ENCODE data around the gene SEMA5B.

SEMA5B gene

DNA sequence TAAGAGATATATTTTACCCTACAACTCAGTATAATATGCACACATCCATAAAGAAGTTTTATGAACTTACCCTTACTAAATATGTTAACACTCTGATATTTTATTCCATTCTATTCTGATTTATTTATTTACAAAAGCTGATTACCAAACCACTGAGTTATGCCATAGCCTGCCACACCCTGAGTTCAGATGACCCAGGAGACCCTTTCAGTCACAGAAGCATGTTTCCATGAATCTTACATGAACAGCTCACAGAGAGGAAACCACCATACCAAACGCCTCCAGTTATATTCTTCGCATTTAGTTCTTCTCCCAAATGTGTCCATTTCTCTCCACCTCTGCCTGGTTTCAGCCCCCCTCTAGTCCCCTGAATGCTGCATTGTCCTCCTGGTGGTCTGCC is 103.5 kb downstream of the SEMA5B start:
- no peak for DNase-seq

DNA sequence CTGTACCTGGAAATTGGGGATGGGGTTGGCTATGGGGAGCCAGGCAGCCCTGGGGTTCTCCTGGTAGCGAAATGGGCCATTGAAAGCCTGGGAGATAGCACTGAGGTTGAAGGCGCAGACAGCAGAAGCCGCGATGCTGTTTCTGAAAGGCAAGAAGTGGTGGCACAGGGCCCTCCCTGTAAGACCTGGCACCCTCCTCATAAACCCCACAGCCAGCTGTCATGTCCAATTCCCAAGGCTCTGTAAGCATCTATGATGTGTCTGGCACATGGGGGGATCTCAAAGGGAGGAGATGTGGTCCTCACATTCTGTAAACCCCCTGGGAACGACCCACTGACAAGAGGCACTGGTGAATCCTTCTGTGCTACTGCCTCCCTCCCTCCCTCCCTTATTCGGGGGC is 104.0 kb downstream of the SEMA5B start:
- no peak for DNase-seq

DNA sequence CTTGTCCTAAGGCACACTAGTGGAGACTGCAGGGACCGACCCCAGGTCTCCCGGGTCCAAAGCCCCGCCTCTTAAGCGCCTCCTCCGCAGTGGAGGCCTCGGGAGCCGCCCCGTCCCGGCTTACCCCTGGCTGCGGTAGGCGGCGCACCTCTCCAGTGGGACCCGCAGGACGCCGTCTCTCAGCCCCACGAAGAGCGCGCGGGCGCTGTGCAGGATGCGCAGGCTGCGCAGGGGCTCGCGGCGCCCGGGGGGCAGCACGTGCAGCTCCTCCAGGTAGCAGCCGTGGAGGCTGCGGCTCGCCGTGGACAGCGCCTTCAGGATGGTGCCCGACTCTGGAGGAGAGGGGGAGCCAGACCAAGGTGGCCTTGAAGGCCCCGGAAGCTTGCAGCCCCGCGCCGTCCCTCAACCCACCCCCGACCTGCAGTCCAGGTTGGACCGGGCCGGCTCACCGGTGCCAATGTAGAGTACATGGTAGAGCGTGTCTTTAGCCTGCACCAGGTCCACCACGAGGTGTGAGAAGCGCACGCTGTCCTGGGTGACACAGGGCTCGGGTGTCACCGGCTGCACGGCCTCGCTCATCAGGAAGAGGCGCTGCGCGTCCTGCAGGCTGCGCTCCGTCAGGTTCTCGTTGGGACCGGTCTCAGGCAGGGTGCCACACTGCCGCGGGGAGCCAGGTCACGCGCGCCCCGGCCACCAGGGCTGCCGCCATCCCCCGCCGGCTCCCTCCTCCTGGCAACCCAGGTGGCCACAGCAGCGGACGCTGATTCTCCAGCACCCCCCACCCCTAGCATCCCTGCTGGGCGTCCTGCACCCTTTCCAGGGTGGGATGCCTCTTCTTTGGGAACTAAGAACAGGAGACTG is 105.5 kb downstream of the SEMA5B start:
- no peak for DNase-seq

DNA sequence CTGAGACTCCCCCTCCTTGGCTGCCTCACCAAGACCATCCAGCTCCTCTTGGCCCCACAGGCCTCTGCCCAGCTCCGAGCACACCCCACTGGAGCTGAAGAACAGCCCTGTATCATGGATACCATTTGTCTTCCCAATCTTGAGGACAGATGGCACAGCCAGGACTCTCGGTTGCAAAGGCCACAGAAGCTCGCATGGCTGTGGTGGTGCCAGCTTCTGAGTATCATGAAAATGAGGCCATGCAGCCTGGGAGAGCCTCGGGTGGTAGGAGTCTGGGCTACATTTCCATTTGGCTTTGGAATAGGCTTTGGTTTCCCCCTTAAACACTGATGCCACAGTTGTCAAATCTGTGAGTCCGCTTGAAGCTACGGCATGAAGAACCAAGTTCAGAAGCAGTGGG is 106.6 kb downstream of the SEMA5B start:
- DNase-seq, result no peak

DNA sequence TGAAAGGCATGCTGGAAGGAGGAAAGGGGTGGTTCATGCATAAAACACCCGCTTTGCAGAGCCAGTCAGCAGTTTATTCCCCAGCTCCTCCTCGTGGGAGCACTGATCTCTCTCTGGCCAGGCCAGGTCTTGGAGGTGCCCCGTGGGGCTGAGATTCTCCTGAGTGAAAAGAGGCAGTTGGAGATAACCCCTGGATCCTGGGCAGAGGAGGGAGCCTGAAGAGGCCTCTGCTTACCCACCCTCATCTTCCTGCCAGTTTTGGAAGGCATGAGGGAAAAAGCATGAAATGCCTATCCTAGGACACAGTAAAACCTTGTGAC is 108.3 kb downstream of the SEMA5B start:
- no peak for DNase-seq

DNA sequence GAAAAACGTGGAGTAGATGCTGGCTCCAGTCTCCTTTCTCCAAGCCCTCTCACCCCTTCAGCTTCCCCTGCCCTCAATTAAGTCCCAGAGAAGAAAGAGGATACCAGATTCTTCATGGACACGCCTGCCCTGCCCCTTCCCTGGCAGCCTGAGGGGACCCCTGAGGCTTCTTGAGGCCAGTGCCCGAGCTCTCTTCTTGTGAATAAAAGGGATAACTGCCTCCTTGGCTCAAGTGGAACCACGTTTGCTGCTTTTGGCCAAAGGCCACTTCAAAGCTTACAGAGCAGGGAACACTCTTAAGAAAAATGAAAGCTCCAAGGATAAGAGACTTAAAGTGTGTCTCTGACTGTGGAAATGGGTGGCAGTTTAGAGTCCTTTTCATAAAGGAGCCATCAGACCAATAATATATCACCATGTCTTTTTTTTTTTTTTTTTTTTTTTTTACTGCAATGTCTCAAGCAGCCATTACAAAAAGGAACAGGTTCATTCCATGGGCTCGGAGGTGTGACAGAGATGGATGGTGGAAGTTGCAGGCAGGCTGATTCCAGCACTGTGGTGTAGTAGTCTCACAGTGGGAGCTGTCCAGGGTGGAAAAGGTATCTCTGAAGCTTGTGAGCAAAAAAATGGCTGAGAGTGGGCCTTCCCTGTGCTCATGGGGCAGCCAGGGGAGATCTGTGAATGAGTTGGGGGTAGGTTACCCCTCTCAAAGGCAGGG is 108.8 kb downstream of the SEMA5B start:
- no peak for DNase-seq

DNA sequence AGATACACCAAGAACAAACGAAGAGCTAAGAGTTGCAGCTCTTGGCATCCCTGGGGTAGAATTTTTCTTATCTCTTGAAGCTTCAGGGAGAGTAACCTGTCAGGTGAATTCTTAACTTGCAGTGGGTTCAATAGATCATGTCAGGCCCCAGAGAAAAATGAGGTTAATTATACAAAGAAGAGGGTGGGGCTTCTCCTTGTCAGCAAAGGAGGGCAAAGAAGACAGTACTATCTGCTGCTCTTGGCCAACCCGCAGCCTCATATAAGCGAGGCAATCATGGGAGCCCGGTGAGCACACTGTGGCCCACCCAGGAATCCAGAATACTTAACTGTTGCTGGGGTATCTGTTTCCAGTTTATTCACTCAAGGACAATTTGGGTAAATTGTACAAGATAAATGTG is 110.2 kb downstream of the SEMA5B start:
- no peak for DNase-seq

DNA sequence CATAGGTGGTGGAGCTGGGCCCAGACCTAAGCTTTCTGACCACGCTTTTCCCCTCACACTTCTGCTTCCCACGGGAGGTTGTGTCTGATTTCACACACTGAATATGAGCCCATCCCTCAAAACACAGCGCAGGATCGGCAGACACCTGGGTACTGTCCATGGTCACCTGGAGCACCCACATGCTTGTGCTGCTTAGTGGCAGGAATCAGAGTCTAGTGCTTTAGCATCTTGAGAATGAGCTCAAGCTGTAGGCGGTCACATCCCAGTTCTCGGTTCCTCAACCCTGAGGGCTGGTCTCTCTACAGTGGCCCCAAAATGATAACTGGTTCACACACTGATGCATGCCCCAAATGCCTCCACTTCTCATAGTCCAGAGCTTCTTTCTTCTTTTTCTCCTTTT is 111.0 kb downstream of the SEMA5B start:
- DNase-seq, result no peak

DNA sequence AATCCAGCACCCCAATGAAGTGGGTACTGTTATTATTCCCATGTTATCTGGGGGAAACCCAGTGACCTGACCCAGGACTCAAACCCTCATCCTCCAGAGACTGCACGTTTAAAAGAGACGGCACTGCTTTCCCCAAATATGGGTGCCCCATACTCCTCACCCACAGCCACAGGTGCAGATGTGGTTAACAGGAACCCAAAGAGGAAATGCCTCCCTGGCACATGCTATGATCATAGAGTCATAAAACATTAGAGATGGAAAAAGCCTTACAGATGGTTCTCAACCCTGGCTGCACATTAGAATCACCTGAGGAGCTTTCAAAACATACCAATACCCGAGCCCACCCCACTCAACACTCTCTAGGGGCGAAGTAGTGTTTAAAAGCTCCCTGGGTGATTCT is 111.5 kb downstream of the SEMA5B start:
- no peak for DNase-seq

DNA sequence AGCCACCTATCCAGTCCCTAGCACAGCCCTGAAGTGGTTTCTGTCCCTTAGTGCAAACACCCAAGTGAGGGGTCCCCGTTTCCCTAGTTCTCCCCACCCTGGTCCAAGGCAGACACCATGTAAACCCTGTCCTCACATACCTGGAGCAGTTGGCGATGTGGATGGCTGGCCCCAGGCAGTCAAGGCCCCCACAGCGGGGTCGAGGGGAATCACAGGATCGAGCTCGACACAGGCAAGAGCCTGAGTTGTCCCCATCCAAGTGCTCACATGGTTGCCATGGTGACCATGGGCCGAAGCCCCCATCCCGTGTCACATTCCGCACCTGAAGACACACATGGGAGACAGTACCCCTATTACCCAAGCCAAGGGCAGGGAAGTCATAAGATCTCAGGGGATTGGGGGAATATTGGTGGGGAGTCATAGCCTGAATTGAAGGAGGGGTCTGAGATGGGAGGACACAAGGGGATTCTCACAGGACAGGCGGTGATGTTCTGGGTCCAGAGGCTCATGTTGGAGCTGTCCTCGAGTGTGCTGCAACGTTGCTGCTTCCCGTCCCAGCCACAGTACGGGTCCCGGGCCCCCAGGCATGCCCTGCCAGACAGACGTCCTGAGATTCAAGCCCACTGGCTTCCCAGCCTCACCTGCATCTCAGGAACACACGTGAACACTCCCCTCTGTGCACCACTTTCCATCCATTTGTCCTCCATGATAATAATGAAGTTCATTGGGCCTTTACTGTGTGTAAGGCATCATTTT is 112.1 kb downstream of the SEMA5B start:
- no peak for DNase-seq

DNA sequence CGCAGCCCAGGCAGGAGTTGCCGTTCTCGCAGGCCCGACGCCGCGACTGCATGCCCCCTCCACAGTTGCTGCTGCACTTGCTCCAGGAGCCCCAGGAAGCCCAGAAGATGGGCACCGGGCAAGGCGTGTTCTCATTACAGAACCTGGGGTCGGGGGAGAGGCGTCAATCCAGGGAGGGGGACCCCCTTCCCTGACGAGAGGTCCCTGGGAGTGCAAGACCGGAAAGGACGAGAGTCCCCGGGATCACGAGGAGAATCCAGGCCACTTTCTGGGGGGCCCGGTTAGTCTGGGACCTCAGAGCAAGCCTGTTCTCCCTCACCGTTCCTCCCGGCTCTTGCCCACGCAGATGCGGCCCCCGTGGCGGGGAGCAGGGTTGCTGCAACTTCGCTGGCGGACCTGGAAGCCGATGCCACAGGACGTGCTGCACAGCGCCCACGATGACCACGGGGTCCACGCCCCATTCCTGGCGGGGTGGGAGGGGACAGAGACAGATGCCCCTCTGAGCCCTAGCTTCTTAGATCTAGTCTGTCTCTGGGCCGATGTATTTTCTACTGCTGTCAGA is 113.9 kb downstream of the SEMA5B start:
- no peak for DNase-seq

DNA sequence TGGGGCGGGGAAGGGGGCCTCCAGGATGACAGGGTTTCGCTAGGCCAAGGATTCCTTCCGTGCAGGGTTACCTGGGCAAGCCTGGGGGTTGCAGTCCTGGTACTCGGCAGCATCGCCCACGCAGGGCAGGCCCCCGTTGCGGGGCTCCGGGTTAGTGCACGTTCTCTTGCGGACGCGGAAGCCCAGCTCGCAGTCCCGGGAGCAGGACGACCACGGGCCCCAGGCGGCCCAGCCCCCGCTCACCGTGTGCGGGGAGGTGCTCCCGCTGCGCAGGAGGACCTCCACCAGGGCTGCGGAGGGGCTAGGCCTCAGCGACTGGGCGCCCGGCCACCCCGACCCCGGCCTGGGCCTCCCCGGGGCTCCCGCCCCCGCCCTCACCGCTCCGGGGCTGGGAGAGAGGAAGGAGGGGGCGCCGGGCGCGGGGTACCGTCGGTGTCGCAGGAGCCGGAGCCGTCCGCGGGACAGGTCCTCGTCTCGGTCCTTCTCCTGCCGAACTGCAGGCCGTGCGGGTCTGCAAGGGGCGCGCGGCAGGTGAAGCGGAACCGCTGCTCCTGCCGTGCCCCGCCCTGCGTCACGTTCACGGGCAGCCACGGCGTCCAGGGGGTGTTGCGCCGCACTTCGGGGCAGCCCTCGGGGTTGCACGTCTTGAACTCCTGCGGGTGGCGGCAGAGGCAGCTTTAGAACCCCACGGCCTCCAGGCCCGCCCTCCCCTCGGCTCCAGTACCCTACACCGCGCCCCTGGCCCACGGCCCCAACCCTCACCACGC is 114.6 kb downstream of the SEMA5B start:
- no peak for DNase-seq

DNA sequence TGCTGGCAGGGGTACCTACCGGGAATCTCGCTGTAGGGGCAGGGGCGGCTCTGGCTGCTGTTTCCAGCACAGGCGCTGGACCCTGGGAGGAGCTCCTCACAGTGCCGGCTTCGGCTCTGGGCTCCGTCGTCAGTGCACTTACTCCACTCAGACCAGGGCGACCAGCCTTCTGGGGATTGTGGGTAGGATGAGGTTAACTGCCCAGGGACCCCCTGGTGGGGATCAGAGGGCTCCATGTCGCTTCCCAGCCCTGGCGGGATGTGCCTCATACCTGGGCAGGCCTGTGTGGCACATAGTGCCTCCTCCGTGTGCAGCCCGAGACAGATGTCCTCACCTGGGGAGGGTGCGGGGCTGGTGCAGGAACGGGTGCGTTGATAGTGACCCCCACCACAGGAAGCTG is 115.7 kb downstream of the SEMA5B start:
- no peak for DNase-seq

DNA sequence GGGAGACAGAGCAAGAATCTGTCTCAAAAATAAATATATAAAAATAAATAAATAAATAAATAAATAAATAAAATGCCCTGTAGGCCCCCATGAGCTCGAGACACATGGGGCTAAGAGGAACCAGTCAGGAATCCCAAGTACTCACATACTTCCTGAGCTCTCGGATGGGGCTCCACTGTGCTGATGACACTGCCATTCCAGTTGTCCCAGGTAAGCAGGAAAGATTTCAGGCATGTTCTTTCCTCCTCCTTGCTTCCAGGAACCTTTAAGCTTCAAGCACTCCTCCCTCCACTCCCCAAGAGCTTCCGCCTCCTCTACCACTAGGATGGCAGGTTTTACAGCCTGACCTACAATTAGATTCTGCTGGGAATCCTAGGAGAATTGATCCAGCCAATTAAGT is 119.3 kb downstream of the SEMA5B start:
- DNase-seq, result no peak

DNA sequence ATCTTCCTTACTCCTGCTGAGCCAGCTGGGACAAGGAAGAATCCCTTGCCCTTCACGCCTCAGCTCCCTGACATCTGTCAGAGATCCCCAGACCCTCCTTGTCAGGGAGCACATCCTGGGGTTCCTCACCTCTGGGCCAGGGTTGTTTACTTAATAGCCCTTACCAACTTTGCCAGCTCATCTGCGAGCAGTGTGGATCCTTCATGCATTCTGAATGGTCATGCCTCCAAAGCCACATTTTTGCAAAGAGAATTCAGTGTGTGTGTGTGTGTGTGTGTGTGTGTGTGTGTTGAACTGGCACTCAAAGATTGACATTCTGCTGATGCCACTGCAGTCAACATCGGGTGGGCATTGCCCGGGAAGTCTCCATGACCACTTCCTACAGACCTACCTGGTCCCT is 120.1 kb downstream of the SEMA5B start:
- DNase-seq, result no peak

DNA sequence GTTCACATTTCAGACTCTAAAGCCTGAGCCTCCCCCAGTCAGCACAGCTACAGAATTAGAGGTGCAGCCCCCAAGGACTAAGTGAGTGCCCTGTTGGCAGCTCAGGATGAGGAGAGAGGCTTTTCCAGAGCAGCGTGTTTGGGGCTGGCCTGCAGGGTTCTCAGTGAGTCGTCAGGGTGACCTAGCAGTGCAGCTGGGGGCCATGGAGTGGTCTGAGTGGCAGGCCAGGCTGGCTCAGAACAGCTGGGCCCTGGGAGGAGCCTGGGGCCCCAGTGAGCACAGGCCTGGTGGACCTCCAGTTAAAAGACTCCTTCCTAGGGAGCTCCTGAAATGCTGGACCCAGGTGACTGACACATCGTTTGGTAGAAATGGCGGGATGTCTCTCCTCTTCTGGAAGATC is 124.4 kb downstream of the SEMA5B start:
- DNase-seq, result no peak

DNA sequence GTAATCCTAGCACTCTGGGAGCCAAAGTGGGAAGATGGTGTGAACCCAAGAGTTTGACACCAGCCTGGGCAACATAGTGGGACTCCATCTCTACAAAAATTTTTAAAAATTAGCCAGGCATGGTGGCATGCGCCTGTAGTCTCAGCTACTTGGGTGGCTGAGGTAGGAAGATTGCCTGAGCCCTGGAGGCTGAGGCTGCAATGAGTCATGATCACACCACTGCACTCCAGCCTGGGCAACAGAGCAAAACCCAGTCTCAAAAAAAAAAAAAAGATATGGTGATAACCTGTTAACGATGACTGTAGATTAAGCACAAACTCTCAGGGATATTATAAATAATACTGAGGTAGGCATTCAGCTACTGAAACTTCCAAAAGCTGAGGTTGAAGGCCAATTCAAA is 125.2 kb downstream of the SEMA5B start:
- no peak for DNase-seq

DNA sequence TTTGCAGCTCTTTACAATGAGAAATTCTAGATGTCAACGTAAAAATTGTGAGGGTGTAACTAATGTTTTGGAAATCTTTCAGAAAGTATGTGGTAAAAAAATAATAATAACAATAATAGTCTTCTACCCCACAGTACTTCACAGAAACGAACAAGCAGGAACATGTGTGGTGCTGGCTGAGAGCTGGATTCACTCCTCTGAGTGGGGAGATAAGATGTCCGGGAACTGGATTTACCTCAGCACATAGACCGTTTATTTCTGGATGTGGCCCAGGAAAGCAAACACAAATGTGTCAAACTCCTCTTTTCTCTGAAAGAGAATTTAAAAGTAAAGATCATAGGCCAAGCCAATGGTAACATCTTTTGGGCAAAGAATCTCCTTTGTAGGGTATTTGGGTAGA is 129.3 kb downstream of the SEMA5B start:
- no peak for DNase-seq

DNA sequence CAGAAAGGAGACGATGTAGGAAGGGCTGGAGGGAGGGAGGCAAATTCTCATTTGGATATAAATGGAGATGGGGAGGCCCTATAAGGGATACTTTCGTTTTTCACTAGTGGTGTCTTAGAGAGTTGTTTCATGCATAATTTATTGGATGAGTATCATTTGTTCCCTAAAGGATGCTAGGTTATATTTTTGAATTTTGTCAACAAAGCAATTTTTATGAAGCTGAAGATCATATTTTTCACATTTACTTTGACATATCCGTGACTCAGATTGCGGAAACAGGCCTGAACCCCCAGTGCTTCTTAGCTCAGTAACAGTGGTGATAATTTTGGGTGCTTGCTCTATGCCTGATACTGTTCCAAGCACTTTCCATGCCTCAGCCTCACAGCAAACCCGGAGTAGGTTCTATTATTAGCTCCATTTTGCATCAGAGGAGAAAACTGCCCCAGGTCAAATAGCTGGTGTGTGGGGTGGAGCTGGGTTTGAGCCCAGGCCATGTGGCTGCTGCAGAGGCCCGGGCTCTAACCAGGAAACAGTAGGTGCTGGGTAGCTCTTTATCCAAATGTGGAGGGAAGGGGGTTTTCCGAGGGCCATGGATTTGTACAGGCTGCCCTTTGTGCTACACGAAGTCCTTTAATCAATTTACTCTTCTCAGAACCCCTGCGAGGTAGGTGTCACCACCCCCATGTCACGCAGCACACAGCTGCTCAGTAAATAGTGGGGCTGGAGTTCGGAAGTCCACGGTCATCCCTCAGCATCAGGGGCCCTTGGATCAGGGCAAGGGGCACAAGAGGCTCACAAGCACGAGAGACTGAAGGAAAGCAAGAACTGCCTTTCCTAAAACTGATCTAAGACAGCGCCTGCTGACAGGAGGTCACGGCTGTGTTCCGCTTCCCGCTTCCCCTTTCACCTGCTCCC is 133.6 kb downstream of the SEMA5B start:
- no peak for DNase-seq

DNA sequence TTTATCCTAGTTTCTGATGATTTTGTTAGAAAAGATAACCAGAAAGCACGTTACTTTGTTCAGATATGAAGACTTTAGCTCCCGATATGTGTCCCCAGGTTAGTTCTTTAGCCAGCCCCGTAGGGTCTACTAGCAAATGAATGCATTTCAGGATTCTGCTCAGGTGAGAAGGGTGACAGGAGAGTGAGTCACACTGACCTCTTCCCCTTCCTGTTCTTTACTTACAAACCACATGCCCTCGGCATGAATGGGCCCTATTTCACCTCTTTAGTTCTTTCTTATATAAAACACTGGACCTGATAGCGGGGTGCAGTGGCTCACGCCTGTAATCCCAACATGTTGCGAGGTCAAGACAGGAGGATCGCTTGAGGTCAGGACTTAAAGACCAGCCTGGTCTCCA is 134.3 kb downstream of the SEMA5B start:
- no peak for DNase-seq

DNA sequence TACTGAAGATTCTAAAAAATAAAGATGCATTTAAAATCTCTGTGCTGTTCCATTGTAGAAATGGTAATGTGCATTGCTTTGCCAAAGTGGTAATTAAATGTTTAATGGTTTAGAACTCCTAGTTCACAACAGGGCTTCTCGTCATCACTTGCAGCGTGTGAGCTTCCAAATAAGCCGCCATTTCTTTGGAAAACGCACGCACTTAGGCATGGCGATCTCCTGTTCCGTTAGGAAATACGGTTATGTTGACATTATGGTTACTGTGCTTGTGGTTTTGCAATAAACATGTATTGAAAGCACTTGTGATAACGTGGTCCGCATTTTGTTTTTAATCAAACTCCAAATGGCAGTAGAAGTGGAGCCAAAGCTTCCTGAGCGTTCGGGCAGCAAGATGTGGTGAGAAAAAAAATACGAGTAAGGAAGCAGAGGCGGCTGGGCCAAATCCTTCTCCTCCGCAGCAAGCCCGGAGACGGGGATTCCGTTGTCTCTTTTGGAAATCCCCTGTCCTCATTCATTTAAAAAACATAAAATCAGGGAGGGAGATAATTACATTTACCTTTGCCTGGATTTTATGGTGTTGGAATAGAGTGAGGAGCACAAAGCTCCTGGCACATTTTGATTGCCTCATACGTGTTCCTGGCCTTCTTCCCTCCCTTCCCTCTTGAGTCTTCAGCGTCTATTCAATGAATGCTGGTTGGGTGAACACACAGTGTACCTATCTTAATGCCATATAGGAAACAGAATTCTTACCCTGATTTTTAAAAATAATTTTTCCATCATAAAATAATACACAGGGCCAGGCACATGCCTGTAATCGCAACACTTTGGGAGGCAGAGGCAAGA is 135.2 kb downstream of the SEMA5B start:
- no peak for DNase-seq
